SJCRH30 (cell line): ENCODE results near the gene SLC35A5. TPM values are rescaled to one million over a fixed set of nuclear protein-coding genes. Genes with fewer than 3 reads are reported as not detected.
"Not testable (repeated sequence)": the region's sequence is repeated elsewhere in the genome, so short reads cannot be mapped to it uniquely, and the experiment has no call there.

Experiments used
- DNase-seq, 2 experiments: peaks; one replicate each; pipeline ENCODE4 v3.0.0-alpha.2; 2015 to 2020
- H3K27ac ChIP-seq: fragments of 250-450 bp; sonication (Bioruptor Pico); 2 replicates; pipeline ENCODE4 v1.5.1; 2020; ENCODE audit warnings: mild to moderate bottlenecking, moderate library complexity
- H3K27me3 ChIP-seq: fragments of 250-450 bp; sonication (Bioruptor Pico); 2 replicates; pipeline ENCODE4 v1.5.1; 2020; ENCODE audit warnings: mild to moderate bottlenecking, moderate library complexity
- H3K36me3 ChIP-seq: fragments of 250-450 bp; sonication (Bioruptor Pico); 2 replicates; pipeline ENCODE4 v1.5.1; 2020; ENCODE audit warnings: mild to moderate bottlenecking, moderate library complexity
- H3K4me1 ChIP-seq: fragments of 250-450 bp; sonication (Bioruptor Pico); 2 replicates; pipeline ENCODE4 v1.5.1; 2020; ENCODE audit warnings: mild to moderate bottlenecking, moderate library complexity
- H3K4me3 ChIP-seq: fragments of 250-450 bp; sonication (Bioruptor Pico); 2 replicates; pipeline ENCODE4 v1.5.1; 2020; ENCODE audit warnings: mild to moderate bottlenecking, moderate library complexity
- H3K9me3 ChIP-seq: fragments of 250-450 bp; sonication (Bioruptor Pico); replicated peaks from 2 replicates; pipeline ENCODE4 v1.5.1; 2020; ENCODE audit warnings: mild to moderate bottlenecking, moderate library complexity
- total RNA-seq: library from RNA; depleted of rRNA; stranded (reverse); fragments of >200 nt; shearing (Covaris generic); gene quantifications from 2 replicates; pipeline ENCODE4 v1.2.3, GENCODE V29; 2014; rRNA removed

The SLC35A5 gene, protein sequence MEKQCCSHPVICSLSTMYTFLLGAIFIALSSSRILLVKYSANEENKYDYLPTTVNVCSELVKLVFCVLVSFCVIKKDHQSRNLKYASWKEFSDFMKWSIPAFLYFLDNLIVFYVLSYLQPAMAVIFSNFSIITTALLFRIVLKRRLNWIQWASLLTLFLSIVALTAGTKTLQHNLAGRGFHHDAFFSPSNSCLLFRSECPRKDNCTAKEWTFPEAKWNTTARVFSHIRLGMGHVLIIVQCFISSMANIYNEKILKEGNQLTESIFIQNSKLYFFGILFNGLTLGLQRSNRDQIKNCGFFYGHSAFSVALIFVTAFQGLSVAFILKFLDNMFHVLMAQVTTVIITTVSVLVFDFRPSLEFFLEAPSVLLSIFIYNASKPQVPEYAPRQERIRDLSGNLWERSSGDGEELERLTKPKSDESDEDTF
- total RNA-seq, result 36.6 and 37.1 TPM in 2 replicates

DNA sequence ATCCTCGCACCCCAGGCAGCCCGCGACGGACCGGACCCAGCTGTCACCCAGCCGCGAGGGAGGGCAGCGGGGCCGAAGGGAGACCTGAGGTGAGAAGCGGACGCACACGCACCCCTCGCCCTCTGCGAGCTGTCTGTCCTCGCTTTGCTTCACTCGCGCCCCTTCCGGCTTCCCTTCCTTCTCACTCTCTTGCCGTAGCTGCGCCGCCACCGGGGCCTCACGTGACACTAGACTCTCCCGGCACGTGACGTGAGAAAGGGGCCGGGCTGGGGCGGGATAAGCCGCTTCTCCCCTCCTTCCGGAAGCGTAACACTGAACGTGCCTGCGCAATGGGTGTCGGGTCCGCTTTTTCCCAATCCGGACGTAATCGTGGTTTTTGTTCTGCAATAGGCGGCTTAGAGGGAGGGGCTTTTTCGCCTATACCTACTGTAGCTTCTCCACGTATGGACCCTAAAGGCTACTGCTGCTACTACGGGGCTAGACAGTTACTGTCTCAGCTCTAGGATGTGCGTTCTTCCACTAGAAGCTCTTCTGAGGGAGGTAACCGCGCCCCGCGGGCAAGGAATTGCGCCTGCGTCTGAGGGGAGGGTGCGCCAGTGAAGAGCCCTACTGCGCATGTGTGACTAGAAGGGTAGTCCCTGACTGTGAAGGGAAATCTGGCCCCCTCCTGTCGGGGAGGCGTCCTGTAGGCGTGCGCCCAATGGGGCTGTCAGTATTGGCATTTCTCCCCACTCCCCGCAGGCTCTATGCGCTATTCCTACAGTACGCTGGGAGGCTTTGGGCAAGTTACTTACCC, at the start of gene SLC35A5, which contains the start of gene ATG3:
Gene SLC35A5, plus strand, starts transcription at position 312 of the 796 bp plus-strand sequence. CDS start 1,359 bp downstream, outside the sequence.
Gene ATG3, minus strand, starts transcription at position 229 of the 796 bp plus-strand sequence. CDS start 434 bp downstream, outside the sequence.
- no peaks in the 10 kb centered on the region; the same call in 1 of the 2 replicates for H3K4me1 ChIP-seq
- peak; percentile 98 for DNase-seq
- no peaks in the 10 kb centered on the region for H3K27me3 ChIP-seq
- peaks cover 8% of the 10 kb centered on the region; the same call in 1 of the 2 replicates for H3K36me3 ChIP-seq
- H3K4me3 ChIP-seq, result peak within 1 kb of the TSS; percentile 80
- H3K27ac ChIP-seq, result peak within 1 kb of the TSS; percentile 80
- no peaks in the 10 kb centered on the region for H3K9me3 ChIP-seq

GRCh38 chr3:112512320-112512719, 49.5 kb upstream of the SLC35A5 start:
- H3K9me3 ChIP-seq, result peaks cover 8% of the 10 kb centered on the region
- no peaks in the 10 kb centered on the region for H3K4me1 ChIP-seq
- H3K27ac ChIP-seq, result no peak overlapping the region
- DNase-seq, result no peak
- no peaks in the 10 kb centered on the region for H3K27me3 ChIP-seq
- no peaks in the 10 kb centered on the region for H3K36me3 ChIP-seq
- no peak overlapping the region for H3K4me3 ChIP-seq

- Histone ChIP-seq H3K27ac (no peak overlapping the region), H3K4me3 (no peak overlapping the region), H3K36me3 (no peaks in the 10 kb centered on the region), H3K9me3 (peaks cover 8% of the 10 kb centered on the region), H3K4me1 (no peaks in the 10 kb centered on the region), H3K27me3 (no peaks in the 10 kb centered on the region)
- DNase-seq, result no peak
Measured at GRCh38 chr3:112514527-112515128, 47.2 kb upstream of the SLC35A5 start.

DNA sequence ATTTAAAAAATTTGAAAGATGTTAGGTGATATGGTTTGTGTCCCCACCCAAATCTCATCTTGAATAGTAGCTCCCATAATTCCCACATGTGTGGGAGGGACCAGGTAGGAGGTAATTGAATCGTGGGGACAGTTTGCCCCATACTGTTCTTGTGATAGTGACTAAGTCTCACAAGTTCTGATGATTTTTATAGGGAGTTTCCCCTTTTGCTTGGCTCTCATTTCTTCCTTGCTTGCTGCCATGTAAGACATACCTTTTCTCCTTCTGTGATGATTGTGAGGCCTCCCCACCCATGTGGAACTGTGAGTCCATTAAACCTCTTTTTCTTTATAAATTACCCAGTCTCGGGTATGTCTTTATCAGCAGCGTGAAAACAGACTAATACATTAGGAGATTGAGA, 42.9 kb upstream of the SLC35A5 start:
- H3K4me1 ChIP-seq, H3K27me3 ChIP-seq, H3K27ac ChIP-seq, H3K4me3 ChIP-seq, DNase-seq, H3K9me3 ChIP-seq, H3K36me3 ChIP-seq: not testable (repeated sequence)

GRCh38 chr3:112519424-112520001, 42.3 kb upstream of the SLC35A5 start:
- DNase-seq, result peak; percentile 34 to 73
- Histone ChIP-seq H3K27ac (no peak overlapping the region), H3K4me3 (no peak overlapping the region)

DNA sequence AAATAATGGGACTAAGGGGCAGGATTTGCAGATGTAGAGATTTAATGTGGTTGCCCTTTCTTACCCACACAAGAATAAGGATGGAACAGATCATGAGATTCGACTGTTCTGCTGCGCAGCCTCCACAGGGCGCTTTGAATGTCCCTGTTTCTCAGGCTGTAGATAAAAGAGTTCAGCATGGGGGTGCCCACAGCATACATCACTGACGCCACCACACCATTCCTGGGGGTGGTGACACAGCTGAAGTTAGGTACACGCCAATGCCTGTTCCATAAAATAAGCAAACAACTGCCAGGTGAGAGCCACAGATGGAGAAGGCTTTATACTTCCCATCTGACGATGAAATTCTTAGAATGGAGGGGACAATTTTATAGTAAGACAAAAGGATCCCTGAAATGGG, 37.7 kb upstream of the SLC35A5 start:
- not testable (repeated sequence) for H3K4me3 ChIP-seq, H3K4me1 ChIP-seq, H3K9me3 ChIP-seq, H3K27me3 ChIP-seq, H3K36me3 ChIP-seq, DNase-seq, H3K27ac ChIP-seq

More at GRCh38 chr3:112519424-112520001, 42.3 kb upstream of the SLC35A5 start:
- Histone ChIP-seq H3K27me3 (no peaks in the 10 kb centered on the region), H3K9me3 (no peaks in the 10 kb centered on the region), H3K4me1 (no peaks in the 10 kb centered on the region), H3K36me3 (no peaks in the 10 kb centered on the region)

DNA sequence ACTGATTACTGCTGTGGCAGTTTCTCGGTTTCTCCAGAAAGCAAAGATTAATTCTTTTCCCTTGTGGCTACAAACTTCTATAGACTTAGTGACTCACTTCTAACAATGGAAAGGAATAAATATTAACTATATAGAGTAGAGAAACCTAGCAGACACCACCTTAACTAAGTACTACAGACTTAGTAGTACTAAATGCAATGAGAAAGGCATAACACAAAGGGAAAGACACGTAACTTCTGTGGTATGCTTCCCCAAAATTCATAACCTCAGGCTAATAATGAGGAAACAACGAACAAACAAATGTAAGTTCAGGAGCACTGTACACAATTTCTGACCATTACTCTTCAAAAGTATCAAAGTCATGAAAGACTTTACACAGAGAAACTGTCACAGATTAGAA, 31.3 kb upstream of the SLC35A5 start:
- no peaks in the 10 kb centered on the region for H3K9me3 ChIP-seq
- no peak overlapping the region for H3K27ac ChIP-seq
- H3K4me1 ChIP-seq, result no peaks in the 10 kb centered on the region
- H3K36me3 ChIP-seq, result peaks cover 22% of the 10 kb centered on the region
- H3K27me3 ChIP-seq, result no peaks in the 10 kb centered on the region
- no peak overlapping the region for H3K4me3 ChIP-seq
- DNase-seq, result no peak

DNA sequence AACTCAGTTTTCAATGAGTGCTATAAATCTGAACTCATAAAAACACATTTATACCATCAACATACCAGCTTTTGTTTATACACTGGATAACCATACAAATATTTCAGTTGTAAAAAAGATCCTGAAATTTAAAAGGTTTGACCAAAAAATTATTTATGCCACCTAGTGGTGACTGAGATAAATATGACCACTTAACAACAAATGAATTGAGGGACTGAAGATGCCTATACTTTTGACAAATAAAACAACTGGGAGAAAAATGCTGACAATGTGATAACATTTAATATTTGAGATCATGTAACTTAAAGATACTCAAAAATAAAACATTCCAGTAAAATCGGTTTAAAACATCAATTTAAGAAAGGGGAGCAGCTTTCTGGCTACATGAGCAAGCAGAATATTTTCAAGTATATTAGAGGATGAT, 30.5 kb upstream of the SLC35A5 start:
- peaks cover 26% of the 10 kb centered on the region for H3K36me3 ChIP-seq
- DNase-seq, result peak in 1 of 2 experiments; percentile 43
- no peaks in the 10 kb centered on the region for H3K27me3 ChIP-seq
- no peaks in the 10 kb centered on the region for H3K9me3 ChIP-seq
- H3K4me1 ChIP-seq, result no peaks in the 10 kb centered on the region
- H3K4me3 ChIP-seq, result no peak overlapping the region
- H3K27ac ChIP-seq, result no peak overlapping the region

DNA sequence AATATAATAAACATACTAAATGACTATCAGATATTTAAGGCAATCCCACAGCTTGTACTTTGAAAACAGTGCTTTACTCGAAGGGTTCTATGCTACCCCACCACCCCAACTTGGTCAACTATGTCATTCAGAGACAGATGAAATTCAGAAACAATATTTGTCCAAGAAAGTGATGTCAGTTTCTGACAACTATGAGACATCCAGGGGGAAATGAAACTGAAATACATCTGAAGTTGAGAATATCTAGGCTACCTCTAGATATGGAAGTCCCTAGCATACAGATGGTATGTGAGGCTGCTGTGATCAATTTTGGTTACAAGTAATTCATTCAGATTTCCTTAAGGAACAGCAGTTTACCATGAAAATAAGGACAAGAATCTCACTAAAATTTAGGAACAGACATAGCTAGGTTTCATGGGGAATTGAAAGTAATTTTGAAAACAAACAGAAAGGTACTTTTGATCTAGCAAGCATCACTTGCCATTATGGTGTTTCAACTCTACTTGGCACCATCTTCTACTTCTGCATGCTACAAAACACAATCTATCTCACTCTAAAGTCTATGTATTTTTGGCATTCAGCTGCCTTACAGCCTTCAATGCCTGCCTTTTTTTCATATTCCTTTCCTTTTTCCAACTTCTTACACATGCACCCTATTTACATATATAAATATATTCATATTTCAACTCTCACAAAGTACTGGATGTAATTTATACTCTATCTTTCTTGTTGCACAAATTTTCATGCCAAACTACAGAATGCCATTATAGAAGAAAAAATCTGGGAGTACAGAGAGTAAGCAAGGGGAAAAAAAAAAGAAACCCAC, 21.8 kb upstream of the SLC35A5 start:
- no peaks in the 10 kb centered on the region for H3K27me3 ChIP-seq
- no peaks in the 10 kb centered on the region for H3K9me3 ChIP-seq
- H3K4me3 ChIP-seq, result no peak overlapping the region
- no peak overlapping the region for H3K27ac ChIP-seq
- no peak for DNase-seq
- H3K4me1 ChIP-seq, result no peaks in the 10 kb centered on the region
- peaks cover 35% of the 10 kb centered on the region for H3K36me3 ChIP-seq

DNA sequence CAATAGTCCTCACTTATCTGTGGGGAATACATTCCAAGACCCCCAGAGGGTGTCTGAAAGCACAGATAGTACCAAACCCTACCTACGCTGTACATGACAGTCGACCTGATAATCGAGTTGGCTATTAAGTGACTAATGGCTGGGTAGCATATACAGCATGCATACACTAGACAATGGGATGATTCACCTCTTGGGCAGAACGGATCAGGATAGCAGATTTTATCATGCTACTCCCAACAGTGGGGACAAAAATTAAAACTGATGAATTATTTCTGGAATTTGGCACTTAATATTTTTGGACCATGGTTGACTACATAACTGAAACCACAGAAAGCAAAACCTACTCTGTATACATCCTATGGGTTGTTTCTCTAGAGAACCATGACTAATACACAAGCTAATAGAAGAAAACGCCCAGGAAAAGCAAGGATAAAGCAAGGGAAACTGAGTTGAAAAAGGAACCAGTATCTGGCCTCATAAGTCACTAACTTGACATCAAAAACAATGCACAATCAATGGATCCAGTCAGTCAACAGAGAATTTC, 15.6 kb upstream of the SLC35A5 start:
- H3K27ac ChIP-seq, result peak overlapping the region; percentile 31; the same call in 1 of the 2 replicates
- no peak for DNase-seq
- no peaks in the 10 kb centered on the region for H3K27me3 ChIP-seq
- H3K9me3 ChIP-seq, result no peaks in the 10 kb centered on the region
- H3K4me1 ChIP-seq, result peaks cover 3% of the 10 kb centered on the region
- H3K36me3 ChIP-seq, result peaks cover 20% of the 10 kb centered on the region
- H3K4me3 ChIP-seq, result no peak overlapping the region

GRCh38 chr3:112550859-112551258, 11.0 kb upstream of the SLC35A5 start:
- Histone ChIP-seq H3K9me3 (no peaks in the 10 kb centered on the region), H3K36me3 (peaks cover 15% of the 10 kb centered on the region), H3K4me1 (peaks cover 3% of the 10 kb centered on the region), H3K4me3 (no peak overlapping the region), H3K27me3 (no peaks in the 10 kb centered on the region), H3K27ac (no peak overlapping the region)
- DNase-seq, result no peak

GRCh38 chr3:112555535-112556170, 6.2 kb upstream of the SLC35A5 start:
- DNase-seq, result no peak
- H3K27me3 ChIP-seq, result no peaks in the 10 kb centered on the region
- peaks cover 13% of the 10 kb centered on the region for H3K36me3 ChIP-seq
- H3K27ac ChIP-seq, result no peak overlapping the region
- H3K4me3 ChIP-seq, result no peak overlapping the region
- H3K9me3 ChIP-seq, result no peaks in the 10 kb centered on the region
- no peaks in the 10 kb centered on the region; the same call in 1 of the 2 replicates for H3K4me1 ChIP-seq

- Histone ChIP-seq H3K4me1 (no peaks in the 10 kb centered on the region; the same call in 1 of the 2 replicates), H3K4me3 (no peak overlapping the region), H3K27ac (no peak overlapping the region), H3K27me3 (no peaks in the 10 kb centered on the region), H3K9me3 (no peaks in the 10 kb centered on the region), H3K36me3 (peaks cover 11% of the 10 kb centered on the region)
- DNase-seq, result no peak
Measured at GRCh38 chr3:112557976-112558375, 3.9 kb upstream of the SLC35A5 start.
